Measurements from ENCODE around the gene ELMOD3.
A peak's percentile ranks its signal among the peaks of the same experiment; 100 is the strongest.
"Not testable (repeated sequence)": the region's sequence is repeated elsewhere in the genome, so short reads cannot be mapped to it uniquely, and the experiment has no call there.

The ELMOD3 gene

DNA sequence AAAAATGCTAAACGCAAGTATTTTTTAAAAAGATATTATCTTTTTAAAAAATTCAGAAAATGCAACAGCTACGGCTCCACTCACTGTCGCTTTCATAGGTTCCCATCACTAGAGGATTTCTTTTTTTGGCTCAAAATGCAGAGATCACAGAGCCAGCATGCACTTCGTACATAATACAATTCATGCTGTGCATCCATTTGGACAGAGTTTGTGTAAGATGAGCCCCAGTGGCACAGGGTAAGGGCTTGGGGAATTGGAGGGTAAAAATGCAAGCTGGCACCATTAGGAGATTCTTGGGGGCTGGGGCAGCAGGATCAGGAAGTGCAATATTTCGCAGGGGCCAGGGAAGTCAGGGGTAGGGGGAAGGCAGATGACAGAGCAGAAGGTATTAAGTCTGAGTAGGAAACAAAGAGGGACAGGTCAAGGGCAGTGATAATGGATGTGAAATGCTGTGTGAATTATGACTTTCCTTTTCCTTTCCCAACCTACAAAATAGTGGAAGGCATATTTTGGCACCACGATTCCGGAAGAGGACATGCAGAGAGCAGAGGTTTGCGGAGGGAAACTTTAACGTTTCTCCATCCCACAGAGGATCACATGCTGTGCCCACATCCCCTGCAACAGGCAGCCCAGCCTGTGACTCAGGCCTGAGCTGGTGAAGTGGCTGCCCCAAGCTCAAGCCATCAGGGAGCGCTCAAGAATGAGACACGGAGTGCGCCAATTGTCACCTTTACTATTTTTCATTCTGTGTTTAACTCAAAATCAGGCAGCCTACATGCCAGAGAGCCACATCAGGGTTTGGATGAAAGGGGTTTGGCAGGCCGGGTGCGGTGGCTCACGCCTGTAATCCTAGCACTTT is 50.9 kb downstream of the ELMOD3 start:
- TF ChIP-seq CTCF (conservative IDR thresholded peaks at IDR 0.05; ENCODE audit: low read depth, low read length): no peak
- peak; percentile 86 for DNase-seq (ENCODE audit: low read depth)
- H3K4me3 ChIP-seq (ENCODE audit: low read depth, low read length): peak overlapping the region; percentile 28

DNA sequence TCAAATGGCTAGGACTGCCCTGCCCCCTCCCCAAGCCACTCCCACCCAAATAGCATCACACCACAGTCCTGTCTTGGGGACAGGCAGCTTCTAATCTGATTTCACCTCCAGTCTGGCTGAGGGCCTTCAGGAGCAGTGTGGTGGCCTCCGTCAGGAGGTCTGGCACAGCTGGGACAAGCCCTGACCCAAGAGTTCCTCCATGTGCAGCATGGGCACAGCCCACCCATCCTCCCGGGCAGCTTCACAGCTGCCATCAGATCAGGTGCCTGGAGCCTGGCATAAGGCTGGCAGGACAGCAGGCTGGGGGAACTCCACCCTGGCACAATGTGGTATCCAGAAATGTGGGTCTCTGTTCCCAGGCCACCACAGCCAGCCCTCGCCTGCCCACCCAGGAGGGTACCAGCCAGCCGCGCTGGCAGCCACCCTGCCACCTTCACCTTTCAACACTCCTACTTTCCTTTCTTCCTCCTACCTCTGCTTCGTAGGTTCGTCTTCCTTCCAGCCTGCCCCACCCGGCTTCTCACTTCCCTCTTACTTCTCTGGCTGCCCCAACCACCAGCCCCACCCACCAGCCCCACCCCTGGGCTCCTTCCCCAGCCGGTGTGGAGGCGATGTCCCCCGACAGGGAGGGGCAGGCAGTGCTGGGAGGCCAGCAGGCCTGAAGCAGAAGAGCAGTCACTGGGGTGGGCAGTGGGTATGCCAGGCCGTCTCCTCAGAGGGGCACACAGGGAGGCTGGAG is 55.4 kb downstream of the ELMOD3 start, which contains the start of gene CAPG:
Gene CAPG, minus strand, starts transcription at position 522 of the 739 bp plus-strand sequence. CDS start 8,221 bp downstream, outside the sequence.
- TF ChIP-seq CTCF (conservative IDR thresholded peaks at IDR 0.05; ENCODE audit: low read depth, low read length): no peak
- DNase-seq (ENCODE audit: low read depth): no peak
- no peak within 1 kb of the TSS for H3K4me3 ChIP-seq (ENCODE audit: low read depth, low read length)

DNA sequence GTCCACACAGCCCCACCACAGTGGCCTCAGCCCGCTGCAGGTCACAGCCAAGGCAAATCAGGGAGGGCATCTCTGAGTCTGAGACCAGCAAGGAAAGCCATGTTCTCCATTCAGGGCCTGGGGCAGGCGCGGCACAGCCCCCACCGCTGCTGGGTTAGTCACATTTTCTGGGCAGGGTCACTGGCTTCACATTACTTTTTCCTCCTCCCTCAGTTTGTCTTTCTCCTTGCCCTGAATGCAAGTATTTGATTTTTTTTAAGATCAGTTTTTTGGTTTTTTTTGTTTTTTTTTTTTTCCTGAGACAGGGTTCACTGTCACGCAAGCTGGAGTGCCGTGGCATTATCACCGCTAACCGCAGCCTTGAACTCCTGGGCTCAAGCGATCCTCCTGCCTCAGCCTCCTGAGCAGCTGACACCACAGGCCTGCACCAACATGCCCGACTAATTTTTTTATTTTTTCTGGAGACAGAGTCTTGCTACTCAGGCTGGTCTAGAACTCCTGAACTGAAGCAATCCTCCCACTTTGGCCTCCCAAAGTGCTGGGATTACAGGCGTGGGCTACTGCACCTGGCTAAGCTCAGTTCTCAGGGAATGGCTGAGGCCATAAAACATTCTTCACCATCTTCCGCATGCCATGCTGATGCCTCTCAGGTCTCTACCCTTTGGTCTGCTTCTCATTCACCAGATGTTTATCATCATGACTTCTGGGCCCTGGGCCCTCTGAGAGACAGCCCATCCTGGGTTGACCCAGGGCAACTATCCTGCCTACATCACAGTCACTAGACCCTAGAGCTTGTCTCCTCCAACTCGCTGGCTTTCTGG is 56.2 kb downstream of the ELMOD3 start:
- no peak overlapping the region for H3K4me3 ChIP-seq (ENCODE audit: low read depth, low read length)
- DNase-seq (ENCODE audit: low read depth): no peak
- no peak for TF ChIP-seq CTCF (conservative IDR thresholded peaks at IDR 0.05; ENCODE audit: low read depth, low read length)

- no peak overlapping the region for H3K4me3 ChIP-seq (ENCODE audit: low read depth, low read length)
- no peak for TF ChIP-seq CTCF (conservative IDR thresholded peaks at IDR 0.05; ENCODE audit: low read depth, low read length)
- DNase-seq (ENCODE audit: low read depth): no peak
Measured at GRCh38 chr2:85411405-85411748, 56.8 kb downstream of the ELMOD3 start.

GRCh38 chr2:85413592-85414420 is 59.2 kb downstream of the ELMOD3 start:
- peak overlapping the region; percentile 77 for H3K4me3 ChIP-seq (ENCODE audit: low read depth, low read length)
- DNase-seq (ENCODE audit: low read depth): peak; percentile 61

DNA sequence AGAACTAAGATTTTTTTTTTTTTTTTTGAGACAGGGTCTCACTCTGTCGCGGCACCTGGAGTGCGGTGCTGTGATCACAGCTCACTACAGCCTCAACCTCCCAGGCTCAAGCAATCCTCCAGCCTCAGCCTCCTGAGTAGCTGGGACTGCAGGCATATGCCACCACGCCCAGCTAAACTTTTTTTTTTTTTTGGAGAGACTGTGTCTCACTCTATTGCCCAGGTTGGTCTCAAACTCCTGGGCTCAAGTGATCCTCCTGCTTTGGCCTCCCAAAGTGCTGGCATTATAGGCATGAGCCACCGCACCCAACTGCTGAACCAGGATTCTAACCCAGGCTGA is 59.8 kb downstream of the ELMOD3 start:
- DNase-seq (ENCODE audit: low read depth): not testable (repeated sequence)

More at GRCh38 chr2:85413592-85414420, 59.2 kb downstream of the ELMOD3 start:
- peak; percentile 18 for TF ChIP-seq CTCF (conservative IDR thresholded peaks at IDR 0.05; ENCODE audit: low read depth, low read length)

More for the DNA sequence above, 59.8 kb downstream of the ELMOD3 start:
- H3K4me3 ChIP-seq (ENCODE audit: low read depth, low read length): not testable (repeated sequence)

Measured in choroid plexus epithelial cell (primary cell).